Erythroblast (primary cell): ENCODE data around the gene VRK2.

ENCODE experiments used
- GATA1 ChIP-seq: IDR thresholded peaks from 2 replicates; pipeline ENCODE4 v1.6.1; 2011; ENCODE audit warnings: low read depth, mild to moderate bottlenecking, control low read depth, low read length, moderate library complexity
- POLR2A ChIP-seq: IDR thresholded peaks from 2 replicates; pipeline ENCODE4 v1.6.1; 2011; ENCODE audit warnings: mild to moderate bottlenecking, low read length

DNA sequence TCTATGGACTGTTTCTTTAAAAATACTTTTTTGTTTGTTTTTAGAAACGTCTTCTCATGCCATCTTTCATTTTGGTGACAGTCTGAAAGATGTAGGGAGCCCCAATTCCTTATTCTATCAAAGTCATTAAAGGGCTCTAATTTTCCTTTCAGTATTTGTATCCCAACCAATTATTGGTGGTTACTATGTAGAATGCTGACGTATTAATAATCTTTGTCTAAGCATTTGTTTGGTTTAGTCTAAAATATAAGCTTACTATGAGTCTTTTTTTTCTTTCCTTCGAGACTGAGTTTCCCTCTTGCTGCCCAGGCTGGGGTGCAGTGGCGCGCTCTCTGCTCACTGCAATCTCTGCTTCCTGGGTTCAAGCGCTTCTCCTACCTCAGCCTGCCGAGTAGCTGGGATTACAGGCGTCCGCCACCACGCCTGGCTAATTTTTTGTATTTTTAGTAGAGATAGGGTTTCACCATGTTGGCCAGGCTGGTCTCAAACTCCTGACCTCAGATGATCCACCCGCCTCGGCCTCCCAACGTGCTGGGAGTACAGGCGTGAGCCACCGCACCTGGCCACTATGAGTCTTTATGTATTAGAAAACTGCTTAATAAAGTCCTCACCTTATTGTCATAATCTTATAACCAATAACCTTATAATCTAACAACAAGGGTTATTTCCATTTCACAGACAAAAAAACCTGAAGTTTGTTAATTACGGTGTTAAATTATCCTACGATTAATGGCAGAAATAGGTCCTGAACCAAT is 849 bp upstream of the VRK2 start:
- TF ChIP-seq POLR2A (no peak), GATA1 (no peak)
